SK-N-SH treated with all-trans-retinoic acid at 6 μM for 48 hours (cell line): ENCODE measurements around the gene NUMA1.

Experiments used
- ATAC-seq: fragments of 200-7000 bp; cut with Tn5 transposase; 3 replicates; pipeline ENCODE4 v1.9.1; 2020; ENCODE audit warnings: mild to moderate bottlenecking, moderate library complexity
- ARNTL ChIP-seq: fragments of 450-650 bp; formaldehyde crosslinking; IDR thresholded peaks from 2 replicates; pipeline ENCODE4 v1.5.0; 2020; ENCODE audit warnings: low read depth, mild to moderate bottlenecking, moderate library complexity, borderline replicate concordance
- BACH2 ChIP-seq: fragments of 250-450 bp; sonication (Bioruptor Pico); IDR thresholded peaks from 2 replicates; pipeline ENCODE4 v1.9.0; 2021; ENCODE audit warnings: mild to moderate bottlenecking, borderline replicate concordance
- CREB5 ChIP-seq: fragments of 250-450 bp; sonication (Bioruptor Pico); IDR thresholded peaks from 2 replicates; pipeline ENCODE4 v1.5.1; 2020; ENCODE audit warnings: low read depth, mild to moderate bottlenecking, moderate library complexity
- CSRNP3 ChIP-seq: fragments of 250-450 bp; sonication (Bioruptor Pico); IDR thresholded peaks from 2 replicates; pipeline ENCODE4 v1.5.1; 2021; ENCODE audit warnings: mild to moderate bottlenecking, moderate library complexity
- GLIS3 ChIP-seq: fragments of 250-450 bp; sonication (Bioruptor Pico); IDR thresholded peaks from 2 replicates; pipeline ENCODE4 v1.5.0; 2020; ENCODE audit warnings: mild to moderate bottlenecking, moderate library complexity
- ISL1 ChIP-seq: fragments of 250-450 bp; sonication (Bioruptor Pico); IDR thresholded peaks from 2 replicates; pipeline ENCODE4 v2.1.2; 2022; ENCODE audit warnings: mild to moderate bottlenecking, moderate library complexity
- OSR1 ChIP-seq: fragments of 250-450 bp; sonication (Bioruptor Pico); IDR thresholded peaks from 2 replicates; pipeline ENCODE4 v1.8.0; 2022; ENCODE audit warnings: moderate library complexity, mild to moderate bottlenecking, inconsistent platforms
- POU6F1 ChIP-seq: fragments of 250-450 bp; sonication (Bioruptor Pico); IDR thresholded peaks from 2 replicates; pipeline ENCODE4 v1.8.0; 2021; ENCODE audit warnings: low read depth, mild to moderate bottlenecking, moderate library complexity, borderline replicate concordance
- PPARA ChIP-seq: fragments of 250-450 bp; sonication (Bioruptor Pico); IDR thresholded peaks from 2 replicates; pipeline ENCODE4 v1.5.0; 2020; ENCODE audit warnings: mild to moderate bottlenecking, borderline replicate concordance
- RARB ChIP-seq: fragments of 250-450 bp; sonication (Bioruptor Pico); IDR thresholded peaks from 2 replicates; pipeline ENCODE4 v1.8.0; 2021; ENCODE audit warnings: mild to moderate bottlenecking, moderate library complexity
- SNAI2 ChIP-seq: fragments of 250-450 bp; sonication (Bioruptor Pico); IDR thresholded peaks from 2 replicates; pipeline ENCODE4 v1.5.0; 2020; ENCODE audit warnings: mild to moderate bottlenecking, moderate library complexity
- TCF4 ChIP-seq: fragments of 250-450 bp; sonication (Bioruptor Pico); IDR thresholded peaks from 2 replicates; pipeline ENCODE4 v1.8.0; 2021; ENCODE audit warnings: mild to moderate bottlenecking, moderate library complexity, borderline replicate concordance
- TOX ChIP-seq: fragments of 250-450 bp; sonication (Bioruptor Pico); IDR thresholded peaks from 2 replicates; pipeline ENCODE4 v1.8.0; 2021; ENCODE audit warnings: mild to moderate bottlenecking, moderate library complexity, borderline replicate concordance
- TSHZ2 ChIP-seq: fragments of 250-450 bp; sonication (Bioruptor Pico); IDR thresholded peaks from 2 replicates; pipeline ENCODE4 v1.5.0; 2020; ENCODE audit warnings: mild to moderate bottlenecking, moderate library complexity
- ZFP3 ChIP-seq: fragments of 250-450 bp; sonication (Bioruptor Pico); IDR thresholded peaks from 2 replicates; pipeline ENCODE4 v1.5.0; 2020; ENCODE audit warnings: mild to moderate bottlenecking, moderate library complexity
- ZFP30 ChIP-seq: fragments of 450-650 bp; formaldehyde crosslinking; IDR thresholded peaks from 2 replicates; pipeline ENCODE4 v1.5.0; 2022; ENCODE audit warnings: mild to moderate bottlenecking, moderate library complexity
- ZNF70 ChIP-seq: fragments of 450-650 bp; formaldehyde crosslinking; IDR thresholded peaks from 2 replicates; pipeline ENCODE4 v1.5.0; 2020; ENCODE audit warnings: mild to moderate bottlenecking, moderate library complexity
- ZNF8 ChIP-seq: fragments of 450-650 bp; formaldehyde crosslinking; IDR thresholded peaks from 2 replicates; pipeline ENCODE4 v1.5.0; 2020; ENCODE audit warnings: mild to moderate bottlenecking, moderate library complexity

NUMA1 gene

GRCh38 chr11:71997594-71997993 is 82.7 kb downstream of the NUMA1 start:
- TF ChIP-seq ZFP30 (no peak), OSR1 (no peak), PPARA (CRISPR knock-in tag) (no peak), TCF4 (CRISPR knock-in tag) (no peak), GLIS3 (CRISPR knock-in tag) (no peak), CREB5 (no peak), ARNTL (CRISPR knock-in tag) (no peak), ZFP3 (CRISPR knock-in tag) (no peak), ZNF70 (CRISPR knock-in tag) (no peak), CSRNP3 (CRISPR knock-in tag) (no peak), POU6F1 (CRISPR knock-in tag) (no peak), RARB (CRISPR knock-in tag) (no peak)
- no peak for ATAC-seq

- no peak for ATAC-seq
- no peak for TF ChIP-seq TSHZ2 (CRISPR knock-in tag)
- no peak for TF ChIP-seq OSR1
- no peak for TF ChIP-seq CSRNP3 (CRISPR knock-in tag)
- TF ChIP-seq BACH2 (CRISPR knock-in tag) = no peak
- TF ChIP-seq ISL1 = no peak
- no peak for TF ChIP-seq POU6F1 (CRISPR knock-in tag)
Measured at GRCh38 chr11:71996946-71997345, 83.4 kb downstream of the NUMA1 start.

- ATAC-seq = no peak
- TF ChIP-seq POU6F1 (CRISPR knock-in tag) (no peak), SNAI2 (CRISPR knock-in tag) (no peak), ZNF8 (CRISPR knock-in tag) (no peak), TCF4 (CRISPR knock-in tag) (no peak), ZFP3 (CRISPR knock-in tag) (no peak), ZNF70 (CRISPR knock-in tag) (no peak), ARNTL (CRISPR knock-in tag) (no peak), TOX (no peak)
Measured at GRCh38 chr11:71996517-71996916, 83.8 kb downstream of the NUMA1 start.
